Neural crest cell (in vitro differentiated cells): ENCODE data around the gene DNAJB13. TPM values are rescaled to one million over a fixed set of nuclear protein-coding genes. Genes with fewer than 3 reads are reported as not detected.

Experiments
- DNase-seq: peaks from one replicate; pipeline ENCODE4 v3.0.0; 2021; ENCODE audit warnings: low read depth, mixed read lengths, low spot score
- H3K27ac Mint-ChIP-seq: one replicate; pipeline ENCODE4 v1.8.0; 2021; ENCODE audit warnings: mild to moderate bottlenecking, mixed read lengths; ENCODE audit not compliant: unreplicated experiment
- H3K27me3 Mint-ChIP-seq: 2 replicates; pipeline ENCODE4 v1.8.0; 2021; ENCODE audit warnings: low read depth, mild to moderate bottlenecking, mixed read lengths
- H3K36me3 Mint-ChIP-seq: 2 replicates; pipeline ENCODE4 v1.8.0; 2021; ENCODE audit warnings: low read depth, mild to moderate bottlenecking, mixed read lengths
- H3K4me1 Mint-ChIP-seq: 2 replicates; pipeline ENCODE4 v1.8.0; 2021; ENCODE audit warnings: mixed read lengths
- H3K4me3 Mint-ChIP-seq: one replicate; pipeline ENCODE4 v1.8.0; 2021; ENCODE audit warnings: mild to moderate bottlenecking, mixed read lengths
- H3K9me3 Mint-ChIP-seq: 2 replicates; pipeline ENCODE4 v1.8.0; 2021; ENCODE audit warnings: mixed read lengths
- CTCF ChIP-seq: fragments of 200-600 bp; sonication (generic); conservative IDR thresholded peaks from 2 replicates; pipeline ENCODE4 v1.5.0; 2021; ENCODE audit warnings: antibody characterized with exemption, mild to moderate bottlenecking
- total RNA-seq: library from RNA; stranded (reverse); gene quantifications from 2 replicates; pipeline ENCODE4 v1.2.1, GENCODE V29; 2021

DNAJB13 gene
- total RNA-seq, 1 donor from 2014 or later: 0.35 TPM

- H3K9me3 Mint-ChIP-seq: no peaks in the 10 kb centered on the region
- TF ChIP-seq CTCF: no peak
- H3K36me3 Mint-ChIP-seq: peaks cover 20% of the 10 kb centered on the region
- peaks cover 5% of the 10 kb centered on the region for H3K4me1 Mint-ChIP-seq
- H3K27me3 Mint-ChIP-seq: no peaks in the 10 kb centered on the region
- DNase-seq: no peak
- no peak overlapping the region for H3K27ac Mint-ChIP-seq
- H3K4me3 Mint-ChIP-seq: no peak overlapping the region
Observed at GRCh38 chr11:74011360-74012073, 60.7 kb downstream of the DNAJB13 start.

- Mint-ChIP-seq H3K9me3 (no peaks in the 10 kb centered on the region), H3K27me3 (no peaks in the 10 kb centered on the region), H3K27ac (no peak overlapping the region), H3K4me3 (no peak overlapping the region), H3K36me3 (peaks cover 27% of the 10 kb centered on the region), H3K4me1 (peaks cover 5% of the 10 kb centered on the region)
- TF ChIP-seq CTCF: no peak
- no peak for DNase-seq
Observed at GRCh38 chr11:74012074-74012809, 61.4 kb downstream of the DNAJB13 start.

- Mint-ChIP-seq H3K27me3 (no peaks in the 10 kb centered on the region), H3K36me3 (peaks cover 34% of the 10 kb centered on the region), H3K9me3 (no peaks in the 10 kb centered on the region), H3K4me3 (no peak overlapping the region), H3K4me1 (peaks cover 5% of the 10 kb centered on the region), H3K27ac (no peak overlapping the region)
- DNase-seq: no peak
- TF ChIP-seq CTCF: no peak
Observed at GRCh38 chr11:74013141-74013540, 62.3 kb downstream of the DNAJB13 start.

GRCh38 chr11:74014880-74015279, 64.1 kb downstream of the DNAJB13 start:
- Mint-ChIP-seq H3K36me3 (peaks cover 32% of the 10 kb centered on the region), H3K27me3 (no peaks in the 10 kb centered on the region), H3K4me3 (no peak overlapping the region), H3K27ac (no peak overlapping the region), H3K9me3 (no peaks in the 10 kb centered on the region), H3K4me1 (peaks cover 2% of the 10 kb centered on the region)
- TF ChIP-seq CTCF: no peak
- no peak for DNase-seq

- no peak for DNase-seq
- Mint-ChIP-seq H3K4me1 (no peaks in the 10 kb centered on the region), H3K4me3 (no peak overlapping the region), H3K9me3 (no peaks in the 10 kb centered on the region), H3K27ac (no peak overlapping the region), H3K27me3 (no peaks in the 10 kb centered on the region), H3K36me3 (peaks cover 26% of the 10 kb centered on the region)
- no peak for TF ChIP-seq CTCF
Observed at GRCh38 chr11:74015919-74016684, 65.3 kb downstream of the DNAJB13 start.
